OCI-M2 (cell line): ENCODE data around the gene PEAR1.
"Not testable (repeated sequence)": the region's sequence is repeated elsewhere in the genome, so short reads cannot be mapped to it uniquely, and the experiment has no call there.

Source experiments
- DNase-seq: peaks from one replicate; lab custom pipeline; 2025; ENCODE audit not compliant: unreplicated experiment; lab: John Stamatoyannopoulos, UW

Gene PEAR1

GRCh38 chr1:156914440-156914856, 20.9 kb downstream of the PEAR1 start:
- DNase-seq = no peak

GRCh38 chr1:156920233-156921052, 26.9 kb downstream of the PEAR1 start, which contains the start of gene LRRC71:
Gene LRRC71, plus strand, starts transcription at chr1:156920632. Its CDS starts 172 bp downstream, at chr1:156920804.
- no peak for DNase-seq

GRCh38 chr1:156921053-156921529, 27.6 kb downstream of the PEAR1 start:
- DNase-seq = no peak

DNA sequence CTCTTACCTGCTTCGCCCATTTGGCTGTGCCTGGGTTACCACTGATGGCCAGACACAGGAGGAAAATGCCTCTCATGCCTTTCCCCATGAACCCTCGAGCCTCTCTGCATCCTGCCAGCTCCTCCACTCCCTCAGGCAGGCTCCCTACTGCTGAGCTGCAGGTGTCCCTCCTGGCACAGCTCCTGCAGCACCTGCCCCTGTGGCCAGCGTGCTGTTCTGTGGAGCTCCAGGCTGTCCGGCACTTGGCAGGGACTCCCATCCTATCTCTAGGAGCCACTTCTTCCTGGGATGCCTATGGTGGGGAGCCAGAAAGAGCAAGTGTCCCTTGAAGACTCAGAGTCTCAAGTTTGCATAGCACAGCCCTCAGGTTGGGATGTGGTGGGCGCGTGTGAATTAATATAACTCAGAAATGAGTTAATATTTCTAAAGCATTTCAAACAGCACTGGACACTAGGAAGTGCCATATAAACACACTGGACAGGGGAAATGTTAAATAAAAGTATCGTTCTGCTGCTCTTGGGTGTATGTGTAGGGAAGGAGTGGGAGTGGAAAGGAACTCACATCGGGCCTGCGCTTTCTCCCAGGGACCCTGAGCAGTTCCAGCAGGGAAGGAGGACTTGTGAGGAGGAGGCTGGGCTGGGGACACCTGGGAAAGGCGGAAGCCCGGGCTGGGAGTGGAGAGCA, 29.6 kb downstream of the PEAR1 start:
- DNase-seq = no peak

GRCh38 chr1:156923670-156924477, 30.4 kb downstream of the PEAR1 start:
- DNase-seq = no peak

GRCh38 chr1:156924478-156925153, 31.1 kb downstream of the PEAR1 start:
- DNase-seq = no peak

DNA sequence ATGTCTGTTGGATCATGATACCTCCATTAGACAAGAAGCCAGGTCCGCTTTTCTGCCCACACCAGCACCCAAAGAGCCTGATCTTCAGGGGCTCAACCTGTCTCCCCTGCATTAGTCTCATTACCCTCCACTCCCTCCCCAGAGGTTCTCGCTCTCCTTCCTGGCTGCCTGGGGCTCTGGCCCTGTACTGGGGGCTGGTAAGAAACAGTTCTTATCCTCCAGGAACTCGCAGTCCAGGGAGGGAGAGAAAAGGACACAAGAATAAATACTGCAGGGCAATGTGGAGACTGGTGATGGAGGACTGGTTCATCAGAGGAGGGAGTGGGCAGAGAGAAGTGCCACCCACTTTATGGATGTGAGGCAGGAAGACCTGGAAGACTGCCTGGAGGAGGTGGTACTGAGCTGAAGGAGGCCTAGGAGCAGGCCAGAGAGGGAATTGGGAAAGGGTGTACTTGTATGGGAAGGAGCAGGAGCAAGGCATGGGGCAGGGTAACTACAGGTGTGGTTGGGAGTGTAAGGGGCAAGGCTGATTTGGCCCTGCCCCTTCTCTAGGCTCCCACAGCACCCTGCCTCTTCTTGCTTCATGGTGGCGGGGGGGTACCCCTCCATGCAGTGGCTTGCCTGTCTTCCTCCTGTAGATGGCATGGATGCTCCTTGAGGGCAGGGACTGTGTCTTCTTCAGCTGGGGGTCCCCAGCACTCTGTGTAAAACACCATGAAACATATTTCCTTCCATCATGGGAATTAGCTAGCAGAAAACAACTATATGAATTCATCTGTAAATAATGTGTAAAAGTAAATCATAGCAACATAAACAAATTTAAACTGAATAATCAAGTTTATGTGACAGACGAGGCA, 31.9 kb downstream of the PEAR1 start:
- no peak for DNase-seq

- DNase-seq = no peak
Measured at GRCh38 chr1:156926175-156926574, 32.7 kb downstream of the PEAR1 start.

- DNase-seq = not testable (repeated sequence)
Measured at GRCh38 chr1:156926695-156927094, 33.2 kb downstream of the PEAR1 start.

DNA sequence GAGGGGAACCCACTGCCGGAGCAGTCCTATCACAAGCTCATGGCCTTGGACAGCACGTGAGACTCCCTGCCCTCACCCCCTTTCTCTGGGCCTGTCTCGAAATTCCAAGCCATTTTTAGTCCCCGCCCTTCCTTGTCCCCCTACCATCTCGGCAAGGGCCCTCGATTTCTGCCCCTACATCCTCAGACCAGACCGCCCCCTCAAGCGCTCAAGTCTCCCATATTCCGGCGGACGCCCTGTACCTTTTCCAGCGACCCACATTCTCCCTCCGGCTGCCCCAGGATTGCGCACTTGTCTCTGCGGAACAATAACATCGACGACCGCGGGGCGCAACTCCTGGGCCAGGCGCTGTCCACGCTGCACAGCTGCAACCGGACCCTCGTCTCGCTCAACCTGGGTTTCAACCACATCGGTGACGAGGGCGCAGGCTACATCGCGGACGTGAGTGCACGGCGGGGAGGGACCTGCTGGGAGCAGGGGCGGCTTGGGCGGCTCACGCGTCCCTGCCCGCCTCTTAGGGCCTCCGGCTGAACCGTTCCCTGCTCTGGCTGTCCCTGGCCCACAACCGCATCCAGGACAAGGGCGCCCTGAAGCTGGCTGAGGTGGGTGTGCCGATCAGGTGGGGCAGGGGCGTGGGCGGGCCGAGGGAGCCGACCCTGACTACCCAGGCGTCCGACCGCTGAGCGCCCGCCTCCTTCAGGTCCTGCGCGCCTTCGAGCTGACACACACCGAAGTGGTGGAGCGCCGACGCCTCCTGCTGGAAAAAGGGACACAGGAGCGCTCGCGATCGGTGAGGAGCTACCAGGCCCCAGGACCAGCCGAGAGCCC, 33.9 kb downstream of the PEAR1 start:
- DNase-seq = no peak

- no peak for DNase-seq
Measured at GRCh38 chr1:156928043-156928602, 34.6 kb downstream of the PEAR1 start.

DNA sequence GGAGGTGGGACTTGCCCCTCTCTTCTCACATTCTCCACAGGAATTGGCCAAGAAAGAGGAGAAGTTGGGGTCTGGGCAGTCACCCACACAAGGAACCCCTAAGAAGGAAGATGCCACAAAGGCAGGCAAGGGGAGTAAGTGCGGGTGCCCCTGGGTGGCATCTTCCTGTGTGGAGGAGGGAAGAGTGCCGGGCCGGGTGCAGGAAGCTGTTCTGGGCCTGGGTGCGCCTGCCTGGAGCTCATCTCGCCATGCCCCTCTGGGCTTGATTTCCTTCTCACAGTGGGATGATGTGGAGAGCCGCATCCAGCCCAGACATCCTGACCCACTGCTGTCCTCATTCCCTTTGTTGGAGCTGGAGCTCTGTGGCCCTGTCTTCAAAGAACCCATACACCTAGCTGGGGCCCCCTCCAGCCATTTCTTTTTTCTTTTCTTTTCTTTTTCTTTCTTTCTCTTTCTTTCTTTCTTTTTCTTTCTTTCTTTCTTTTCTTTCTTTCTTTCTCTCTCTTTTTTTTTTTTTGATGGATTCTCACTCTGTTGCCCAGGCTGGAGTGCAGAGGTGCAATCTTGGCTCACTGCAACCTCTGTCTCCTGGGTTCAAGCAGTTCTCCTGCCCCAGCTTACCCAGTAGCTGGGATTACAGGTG, 36.2 kb downstream of the PEAR1 start:
- DNase-seq = no peak

GRCh38 chr1:156930483-156930882, 37.0 kb downstream of the PEAR1 start:
- DNase-seq = no peak

DNA sequence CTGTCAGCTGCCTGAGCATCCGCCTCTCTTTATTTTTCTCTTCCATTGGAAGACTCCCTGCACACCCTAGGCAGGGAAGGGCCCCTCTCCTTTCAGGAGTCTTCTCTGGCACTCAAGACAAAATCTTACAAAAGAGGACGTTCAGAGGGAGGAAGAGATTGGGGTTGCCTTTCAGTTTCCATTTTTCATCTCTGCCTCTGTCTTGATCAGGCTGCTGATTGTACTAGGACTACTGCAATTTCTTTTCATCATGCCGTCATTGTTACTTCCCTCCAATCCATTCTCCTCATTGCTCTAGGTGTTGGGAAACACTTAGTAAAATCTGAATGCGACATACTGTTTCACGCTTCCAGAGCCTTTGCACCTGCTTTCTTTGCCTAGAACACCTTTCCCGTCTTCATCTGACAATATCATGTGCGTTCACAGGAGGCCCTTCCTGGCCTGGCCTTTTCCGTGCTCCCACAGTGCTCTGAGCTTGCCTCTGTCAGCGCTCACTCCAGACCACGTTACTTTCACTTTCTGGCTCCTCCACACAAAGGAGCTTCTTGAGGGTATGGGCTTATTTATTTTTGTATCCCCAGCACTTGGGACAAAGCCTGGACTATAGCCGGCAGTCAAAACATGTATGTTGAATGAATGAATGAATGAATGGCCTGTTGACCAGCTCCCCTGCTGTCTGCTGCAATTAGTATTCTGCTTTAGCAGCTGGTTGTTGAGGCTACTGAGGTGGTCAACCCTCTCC, 37.9 kb downstream of the PEAR1 start:
- no peak for DNase-seq

GRCh38 chr1:156931974-156932710, 38.6 kb downstream of the PEAR1 start:
- no peak for DNase-seq

DNA sequence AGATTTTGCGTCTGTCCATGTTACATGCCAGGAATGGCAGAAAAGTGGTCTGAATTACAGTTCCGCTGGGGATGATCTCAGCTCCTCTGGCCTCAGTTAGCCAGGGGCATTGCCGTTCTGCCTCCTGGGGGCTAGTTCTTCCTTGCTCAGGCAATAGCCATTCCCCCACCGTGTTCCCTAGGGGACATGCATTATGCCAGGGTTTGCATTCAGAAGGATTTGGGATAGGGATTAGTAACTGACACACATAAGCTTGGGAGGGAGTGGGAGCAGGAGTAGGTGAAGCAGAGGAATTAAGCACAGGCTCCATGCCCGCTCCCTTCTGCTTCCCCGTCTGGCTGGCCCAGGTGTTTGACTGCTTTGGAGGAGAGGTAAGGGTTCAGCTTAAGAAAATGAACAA, 39.6 kb downstream of the PEAR1 start:
- no peak for DNase-seq
